Fibroblast of lung (primary cell): ENCODE measurements around the gene IREB2. TPM values are rescaled to one million over a fixed set of nuclear protein-coding genes. Genes with fewer than 3 reads are reported as not detected.

Experiments
- DNase-seq, 2 donors: peaks; one replicate each; pipeline versions ENCODE4 v3.0.0 to v3.0.0-alpha.2; 2010; ENCODE audit warnings: low read depth in 2 of 2
- H2AFZ ChIP-seq: 2 replicates; pipeline ENCODE4 v1.5.1; 2012; ENCODE audit warnings: low read length, control low read depth, inconsistent platforms
- H3K27ac ChIP-seq: 2 replicates; pipeline ENCODE4 v1.5.1; 2011; ENCODE audit warnings: low read length, control low read depth; ENCODE audit not compliant: insufficient read depth
- H3K27me3 ChIP-seq: 2 replicates; pipeline ENCODE4 v1.5.1; 2011; ENCODE audit warnings: mild to moderate bottlenecking, low read length; ENCODE audit not compliant: control insufficient read depth, insufficient read depth
- H3K36me3 ChIP-seq: 2 replicates; pipeline ENCODE4 v1.5.1; 2011; ENCODE audit warnings: low read length; ENCODE audit not compliant: control insufficient read depth, insufficient read depth
- H3K4me1 ChIP-seq: 2 replicates; pipeline ENCODE4 v1.5.1; 2011; ENCODE audit warnings: low read length; ENCODE audit not compliant: control insufficient read depth, insufficient read depth; ENCODE audit errors: extremely low read depth
- H3K4me2 ChIP-seq: 2 replicates; pipeline ENCODE4 v1.5.1; 2011; ENCODE audit warnings: low read length, control low read depth; ENCODE audit not compliant: insufficient read depth; ENCODE audit errors: extremely low read depth
- H3K4me3 ChIP-seq, 4 experiments: fragments of 200-600 bp in 1 of 4; sonication (generic) in 1 of 4; replicated peaks in 1 of 4; 2 replicates each; pipeline ENCODE4 v1.5.1; 2011 to 2016; ENCODE audit warnings: low read length in 4 of 4, low read depth in 3 of 4, mild to moderate bottlenecking in 3 of 4, control low read depth in 2 of 4, inconsistent platforms in 1 of 4, mixed read lengths in 1 of 4; ENCODE audit not compliant: insufficient read depth in 1 of 4; ENCODE audit errors: control extremely low read depth in 1 of 4
- H3K79me2 ChIP-seq: 2 replicates; pipeline ENCODE4 v1.5.1; 2012; ENCODE audit warnings: mild to moderate bottlenecking, low read length, inconsistent platforms; ENCODE audit not compliant: control insufficient read depth, insufficient read depth
- H3K9ac ChIP-seq: 2 replicates; pipeline ENCODE4 v1.5.1; 2011; ENCODE audit warnings: mild to moderate bottlenecking, low read length, control low read depth; ENCODE audit not compliant: insufficient read depth
- H3K9me3 ChIP-seq: 2 replicates; pipeline ENCODE4 v1.5.1; 2012; ENCODE audit warnings: low read depth, low read length; ENCODE audit not compliant: control insufficient read depth, insufficient read depth
- H4K20me1 ChIP-seq: 2 replicates; pipeline ENCODE4 v1.5.1; 2011; ENCODE audit warnings: low read length; ENCODE audit not compliant: control insufficient read depth, insufficient read depth; ENCODE audit errors: extremely low read depth
- CTCF ChIP-seq, 2 donors: IDR thresholded peaks in 1 of 2; conservative IDR thresholded peaks in 1 of 2; 1 replicate in 1 of 2; 2 replicates in 1 of 2; pipeline ENCODE4 v1.5.1; 2011 to 2012; ENCODE audit warnings: low read length in 2 of 2, control low read depth in 1 of 2, inconsistent platforms in 1 of 2, low read depth in 1 of 2, mild to moderate bottlenecking in 1 of 2
- EZH2 ChIP-seq: IDR thresholded peaks from 2 replicates; pipeline ENCODE4 v1.5.1; 2012; ENCODE audit warnings: low read length, control low read depth, mild to moderate bottlenecking; ENCODE audit errors: missing control alignments
- polyA plus RNA-seq, 2 donors: library from polyadenylated mRNA; depleted of rRNA in 1 of 2; stranded (reverse) in 1 of 2; unstranded in 1 of 2; fragments of >200 nt; gene quantifications; 2 replicates each; pipeline ENCODE4 v1.2.1, GENCODE V29; 2011 to 2012; ENCODE audit warnings: missing spikeins in 1 of 2
- total RNA-seq: library from RNA; depleted of rRNA; stranded (reverse); fragments of >200 nt; gene quantifications from 2 replicates; pipeline ENCODE4 v1.2.1, GENCODE V29; 2014

The IREB2 gene
- total and polyA plus RNA-seq, 2 donors (not counting 1 experiment from before 2014, with no cell fraction given) = 20.3 to 30.6 TPM

- DNase-seq = peak; percentile 96 to 97
- H3K36me3 ChIP-seq = no peaks in the 10 kb centered on the region
- H2AFZ ChIP-seq = peak within 1 kb of the TSS; percentile 98
- H3K4me3 ChIP-seq = peak within 1 kb of the TSS; percentile 73 to 92 (median 85)
- H3K4me1 ChIP-seq = no peaks in the 10 kb centered on the region
- no peaks in the 10 kb centered on the region for H3K9me3 ChIP-seq
- TF ChIP-seq CTCF (conservative IDR thresholded peaks at IDR 0.05 in 1 of 2, IDR thresholded peaks at IDR 0.05 in 1 of 2; ENCODE audit: low read depth in 1 of 2, low read length in 2 of 2) (no peak), EZH2 (no peak)
- H3K27me3 ChIP-seq = no peaks in the 10 kb centered on the region
- H3K79me2 ChIP-seq = no peaks in the 10 kb centered on the region
- H3K9ac ChIP-seq = peak within 1 kb of the TSS; percentile 51
- H3K4me2 ChIP-seq = peak within 1 kb of the TSS; percentile 95
- no peaks in the 10 kb centered on the region for H4K20me1 ChIP-seq
- H3K27ac ChIP-seq = peak within 1 kb of the TSS; percentile 45
These were observed 69.2 kb downstream of the IREB2 start, which contains the start of gene HYKK for GRCh38 chr15:78506971-78507830. HYKK (plus strand) TSS chr15:78507577; CDS start chr15:78513089, 5,512 bp downstream.

GRCh38 chr15:78507831-78508160, 69.8 kb downstream of the IREB2 start:
- H3K4me1 ChIP-seq = no peaks in the 10 kb centered on the region
- TF ChIP-seq CTCF (conservative IDR thresholded peaks at IDR 0.05 in 1 of 2, IDR thresholded peaks at IDR 0.05 in 1 of 2; ENCODE audit: low read depth in 1 of 2, low read length in 2 of 2) = no peak
- TF ChIP-seq EZH2 = no peak
- H3K36me3 ChIP-seq = no peaks in the 10 kb centered on the region
- no peaks in the 10 kb centered on the region for H3K9me3 ChIP-seq
- no peaks in the 10 kb centered on the region for H4K20me1 ChIP-seq
- DNase-seq = no peak
- no peaks in the 10 kb centered on the region for H3K27me3 ChIP-seq
- peak overlapping the region; percentile 19 for H3K27ac ChIP-seq
- H3K79me2 ChIP-seq = no peaks in the 10 kb centered on the region
- peak overlapping the region; percentile 73 to 92 (median 85) for H3K4me3 ChIP-seq
- peak overlapping the region; percentile 51 for H3K9ac ChIP-seq
- peak overlapping the region; percentile 95 for H2AFZ ChIP-seq
- H3K4me2 ChIP-seq = peak overlapping the region; percentile 92

GRCh38 chr15:78508272-78508671, 70.3 kb downstream of the IREB2 start:
- Histone ChIP-seq H2AFZ (peak overlapping the region; percentile 95), H3K27me3 (no peaks in the 10 kb centered on the region), H3K9me3 (no peaks in the 10 kb centered on the region), H3K79me2 (no peaks in the 10 kb centered on the region), H3K27ac (no peak overlapping the region), H3K4me1 (no peaks in the 10 kb centered on the region), H3K4me3 (peak overlapping the region in 3 of 4 experiments; percentile 73 to 87 (median 83)), H3K4me2 (peak overlapping the region; percentile 92), H3K9ac (no peak overlapping the region), H3K36me3 (no peaks in the 10 kb centered on the region), H4K20me1 (no peaks in the 10 kb centered on the region)
- DNase-seq = no peak
- TF ChIP-seq CTCF (conservative IDR thresholded peaks at IDR 0.05 in 1 of 2, IDR thresholded peaks at IDR 0.05 in 1 of 2; ENCODE audit: low read depth in 1 of 2, low read length in 2 of 2) = no peak
